Muscle layer of colon (tissue), 2 donors: ENCODE data around the gene RAPH1.
"Not testable (repeated sequence)": the region's sequence is repeated elsewhere in the genome, so short reads cannot be mapped to it uniquely, and the experiment has no call there.

Experiments used
- H3K27ac ChIP-seq: one replicate; pipeline ENCODE4 v1.7.0; 2013; ENCODE audit warnings: low read depth, mild to moderate bottlenecking, low read length, moderate library complexity
- H3K27me3 ChIP-seq, 2 donors: one replicate each; pipeline ENCODE4 v1.7.0; 2013; ENCODE audit warnings: low read length in 2 of 2, mild to moderate bottlenecking in 2 of 2; ENCODE audit not compliant: insufficient read depth in 2 of 2, control insufficient read depth in 1 of 2
- H3K36me3 ChIP-seq: one replicate; pipeline ENCODE4 v1.7.0; 2013; ENCODE audit warnings: mild to moderate bottlenecking, low read length; ENCODE audit not compliant: insufficient read depth
- H3K4me1 ChIP-seq: one replicate; pipeline ENCODE4 v1.7.0; 2013; ENCODE audit warnings: mild to moderate bottlenecking, low read length; ENCODE audit not compliant: insufficient read depth
- H3K4me3 ChIP-seq, 2 donors: one replicate each; pipeline ENCODE4 v1.7.0; 2013; ENCODE audit warnings: low read length in 2 of 2, low read depth in 1 of 2, mild to moderate bottlenecking in 1 of 2, moderate library complexity in 1 of 2
- H3K9ac ChIP-seq: one replicate; pipeline ENCODE4 v1.7.0; 2013; ENCODE audit warnings: low read length
- H3K9me3 ChIP-seq: one replicate; pipeline ENCODE4 v1.7.0; 2013; ENCODE audit warnings: mild to moderate bottlenecking, low read length
- donor health status: abdominal sarcoma.
- donor health status: Adenocarcinoma of cecum.

The RAPH1 gene

DNA sequence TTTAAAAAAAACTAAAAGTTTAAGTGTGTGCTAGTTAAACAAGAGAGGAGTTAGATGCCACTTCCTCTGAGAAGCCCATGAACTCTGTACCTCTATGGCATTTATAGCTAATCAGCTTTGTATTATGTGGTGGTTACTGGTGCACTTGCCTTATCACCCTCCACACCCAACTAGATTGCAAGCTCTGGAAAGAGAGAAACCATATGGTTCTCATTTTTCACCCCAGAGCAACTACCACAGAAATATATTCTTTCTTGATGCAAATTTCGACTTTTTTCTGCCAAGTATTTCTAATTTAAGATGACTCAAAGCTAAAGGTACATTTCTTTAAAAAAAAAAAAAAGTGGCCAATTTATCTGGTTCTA, 24.2 kb downstream of the RAPH1 start:
- Histone ChIP-seq H3K9me3 (no peaks in the 10 kb centered on the region), H3K27me3 (no peaks in the 10 kb centered on the region), H3K9ac (no peak overlapping the region), H3K4me3 (no peak overlapping the region), H3K36me3 (no peaks in the 10 kb centered on the region), H3K27ac (no peak overlapping the region), H3K4me1 (no peaks in the 10 kb centered on the region)

DNA sequence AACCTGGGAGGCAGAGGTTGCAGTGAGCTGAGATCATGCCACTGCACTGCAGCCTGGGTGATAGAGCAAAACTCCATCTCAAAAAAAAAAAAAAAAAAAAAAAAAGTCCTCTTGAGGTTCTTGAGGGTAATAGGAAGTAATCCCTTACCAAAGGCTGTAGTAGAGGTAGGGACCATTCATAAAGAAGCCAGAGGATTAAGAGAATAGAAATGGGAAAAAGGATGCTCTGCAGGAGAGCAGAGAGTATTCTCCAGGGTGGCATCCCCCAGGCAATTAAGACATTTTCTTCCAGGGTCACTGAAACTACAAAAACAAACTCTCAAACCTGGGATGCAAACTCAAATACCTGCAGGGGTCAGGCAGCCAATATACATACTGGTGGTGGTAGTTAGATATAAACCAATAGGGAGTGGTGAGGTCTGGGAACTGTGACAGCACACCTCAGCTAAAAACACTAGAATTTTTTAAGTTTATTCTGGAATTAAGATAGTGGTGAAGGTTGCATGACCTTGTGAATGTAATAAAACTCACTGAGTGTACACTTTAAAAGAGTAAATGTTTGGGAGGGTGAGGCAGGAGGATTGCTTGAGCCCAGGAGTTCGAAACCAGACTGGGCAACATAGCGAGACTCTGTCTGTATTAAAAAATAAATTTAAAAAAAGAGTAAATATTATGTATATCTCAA, 24.7 kb downstream of the RAPH1 start:
- no peak overlapping the region for H3K27ac ChIP-seq

GRCh38 chr2:203503460-203503859, 31.6 kb downstream of the RAPH1 start:
- H3K27ac ChIP-seq, H3K9me3 ChIP-seq, H3K27me3 ChIP-seq, H3K36me3 ChIP-seq, H3K9ac ChIP-seq, H3K4me1 ChIP-seq, H3K4me3 ChIP-seq: not testable (repeated sequence)

More for the DNA sequence above, 24.7 kb downstream of the RAPH1 start:
- H3K27me3 ChIP-seq = no peaks in the 10 kb centered on the region
- H3K9ac ChIP-seq = no peak overlapping the region
- no peak overlapping the region for H3K4me3 ChIP-seq
- H3K9me3 ChIP-seq = no peaks in the 10 kb centered on the region
- no peaks in the 10 kb centered on the region for H3K36me3 ChIP-seq
- H3K4me1 ChIP-seq = no peaks in the 10 kb centered on the region

- Histone ChIP-seq H3K9me3 (no peaks in the 10 kb centered on the region), H3K4me1 (peaks cover 11% of the 10 kb centered on the region), H3K27me3 (no peaks in the 10 kb centered on the region), H3K27ac (no peak overlapping the region), H3K36me3 (no peaks in the 10 kb centered on the region), H3K4me3 (no peak overlapping the region), H3K9ac (no peak overlapping the region)
Observed at GRCh38 chr2:203501873-203502272, 33.2 kb downstream of the RAPH1 start.

- Histone ChIP-seq H3K27ac (no peak overlapping the region), H3K4me1 (peaks cover 11% of the 10 kb centered on the region)
Observed at GRCh38 chr2:203500951-203501350, 34.1 kb downstream of the RAPH1 start.

DNA sequence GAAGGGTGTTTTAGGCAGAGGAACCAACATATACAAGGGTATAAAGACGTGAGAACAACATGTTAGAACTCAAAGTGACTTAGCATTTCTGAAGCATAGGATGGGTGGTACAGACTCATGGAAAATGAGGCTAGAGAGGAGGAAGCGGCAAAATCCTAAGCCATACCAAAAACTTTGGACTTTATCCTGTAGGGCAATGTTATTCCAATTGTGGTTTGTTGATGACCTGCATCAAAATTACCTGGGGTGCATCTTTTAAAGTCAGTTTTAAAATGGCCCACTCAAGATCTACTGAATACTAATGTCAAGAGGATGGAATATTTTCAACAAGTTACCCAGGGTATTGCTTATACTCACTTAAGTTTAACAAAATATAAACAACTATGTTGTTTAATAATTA, 34.8 kb downstream of the RAPH1 start:
- Histone ChIP-seq H3K9ac (no peak overlapping the region), H3K27ac (no peak overlapping the region), H3K27me3 (no peaks in the 10 kb centered on the region), H3K36me3 (no peaks in the 10 kb centered on the region), H3K9me3 (no peaks in the 10 kb centered on the region), H3K4me1 (peaks cover 11% of the 10 kb centered on the region), H3K4me3 (no peak overlapping the region)

More at GRCh38 chr2:203500951-203501350, 34.1 kb downstream of the RAPH1 start:
- Histone ChIP-seq H3K4me3 (no peak overlapping the region), H3K36me3 (no peaks in the 10 kb centered on the region), H3K27me3 (no peaks in the 10 kb centered on the region), H3K9ac (no peak overlapping the region), H3K9me3 (no peaks in the 10 kb centered on the region)

GRCh38 chr2:203498161-203498560, 36.9 kb downstream of the RAPH1 start:
- Histone ChIP-seq H3K4me3 (no peak overlapping the region), H3K27ac (no peak overlapping the region), H3K36me3 (peaks cover 5% of the 10 kb centered on the region), H3K9ac (no peak overlapping the region), H3K27me3 (no peaks in the 10 kb centered on the region), H3K9me3 (no peaks in the 10 kb centered on the region), H3K4me1 (peaks cover 11% of the 10 kb centered on the region)

- Histone ChIP-seq H3K27me3 (no peaks in the 10 kb centered on the region), H3K27ac (no peak overlapping the region), H3K4me1 (peaks cover 7% of the 10 kb centered on the region), H3K9me3 (no peaks in the 10 kb centered on the region), H3K4me3 (no peak overlapping the region), H3K36me3 (peaks cover 5% of the 10 kb centered on the region), H3K9ac (no peak overlapping the region)
Observed at GRCh38 chr2:203492965-203493364, 42.1 kb downstream of the RAPH1 start.

GRCh38 chr2:203490391-203490790, 44.7 kb downstream of the RAPH1 start:
- no peaks in the 10 kb centered on the region for H3K4me1 ChIP-seq
- H3K4me3 ChIP-seq = no peak overlapping the region
- no peaks in the 10 kb centered on the region for H3K9me3 ChIP-seq
- no peaks in the 10 kb centered on the region for H3K27me3 ChIP-seq
- H3K9ac ChIP-seq = no peak overlapping the region
- H3K36me3 ChIP-seq = peaks cover 5% of the 10 kb centered on the region
- H3K27ac ChIP-seq = no peak overlapping the region

DNA sequence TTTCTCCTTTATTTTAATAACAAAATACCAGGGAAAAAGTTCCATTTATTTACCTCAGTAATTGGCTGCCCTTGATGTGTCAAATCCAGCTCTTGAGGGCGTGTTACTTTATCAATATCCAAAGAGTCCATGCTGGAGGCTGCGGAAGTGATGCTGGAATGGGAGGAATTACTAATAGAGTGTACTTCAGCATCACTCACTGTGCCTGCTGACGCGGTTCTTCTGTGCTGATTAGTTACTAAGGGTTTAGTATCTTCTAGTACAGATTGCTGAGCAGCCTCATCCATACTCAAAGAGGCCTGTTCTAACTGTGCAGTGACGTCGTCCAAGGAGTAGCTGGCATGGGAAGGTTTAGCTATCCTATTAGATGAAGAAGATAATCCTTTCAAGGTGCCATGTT, 45.6 kb downstream of the RAPH1 start:
- Histone ChIP-seq H3K36me3 (peaks cover 5% of the 10 kb centered on the region), H3K4me3 (no peak overlapping the region), H3K27me3 (no peaks in the 10 kb centered on the region), H3K27ac (no peak overlapping the region), H3K4me1 (no peaks in the 10 kb centered on the region), H3K9ac (no peak overlapping the region), H3K9me3 (no peaks in the 10 kb centered on the region)

DNA sequence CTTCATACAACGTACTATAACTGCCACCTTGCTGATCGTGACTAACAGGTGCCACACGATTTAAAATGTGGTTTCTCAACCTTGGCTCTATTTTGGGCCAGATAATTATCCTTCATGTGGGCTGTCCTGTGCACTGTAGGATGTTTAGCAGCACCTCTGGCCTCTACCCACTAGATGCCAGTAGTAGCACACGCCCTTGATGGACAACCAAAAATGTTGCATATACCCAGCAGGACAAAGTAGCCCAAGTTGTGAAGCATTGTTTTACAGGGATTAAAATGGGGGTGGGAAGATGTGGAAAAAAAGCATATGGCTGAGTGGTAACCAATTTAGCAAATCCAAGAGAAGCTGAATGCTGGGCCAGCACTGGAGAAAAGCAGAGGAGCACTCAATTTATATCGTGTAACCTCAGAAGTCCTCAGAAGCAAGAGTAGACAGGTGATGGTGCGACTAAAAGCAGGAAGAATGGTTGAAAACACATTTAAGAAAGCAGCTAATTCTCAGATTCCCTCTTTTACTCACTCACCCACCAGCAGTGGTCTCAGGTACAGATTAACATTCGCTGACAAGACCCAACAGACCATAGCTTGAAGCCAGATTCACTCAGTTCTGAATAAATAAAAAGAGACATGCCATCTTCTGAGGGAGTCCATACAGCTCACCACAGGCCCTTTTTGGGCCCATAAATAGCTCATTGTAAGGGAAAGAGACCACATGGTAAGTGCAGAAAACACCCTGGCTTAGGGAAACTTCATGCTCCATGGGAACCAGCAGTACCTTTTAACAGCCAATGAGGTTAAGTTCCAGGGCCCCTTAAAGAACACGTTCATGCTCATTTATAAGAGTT, 50.6 kb downstream of the RAPH1 start:
- Histone ChIP-seq H3K36me3 (no peaks in the 10 kb centered on the region), H3K4me3 (no peak overlapping the region), H3K4me1 (no peaks in the 10 kb centered on the region), H3K27me3 (no peaks in the 10 kb centered on the region), H3K9ac (no peak overlapping the region), H3K27ac (no peak overlapping the region), H3K9me3 (no peaks in the 10 kb centered on the region)

GRCh38 chr2:203480623-203481022, 54.5 kb downstream of the RAPH1 start:
- Histone ChIP-seq H3K9ac (no peak overlapping the region), H3K36me3 (no peaks in the 10 kb centered on the region), H3K27me3 (no peaks in the 10 kb centered on the region), H3K4me3 (no peak overlapping the region), H3K4me1 (no peaks in the 10 kb centered on the region), H3K9me3 (no peaks in the 10 kb centered on the region), H3K27ac (no peak overlapping the region)
